HG03097 (cell line): ENCODE measurements around the gene STARD5.
A peak's percentile ranks its signal among the peaks of the same experiment; 100 is the strongest.

Source experiments
- ATAC-seq: cut with Tn5 transposase; IDR thresholded peaks from one replicate; pipeline ENCODE4 v1.9.1; 2021; ENCODE audit not compliant: unreplicated experiment, low FRiP score

STARD5 gene

DNA sequence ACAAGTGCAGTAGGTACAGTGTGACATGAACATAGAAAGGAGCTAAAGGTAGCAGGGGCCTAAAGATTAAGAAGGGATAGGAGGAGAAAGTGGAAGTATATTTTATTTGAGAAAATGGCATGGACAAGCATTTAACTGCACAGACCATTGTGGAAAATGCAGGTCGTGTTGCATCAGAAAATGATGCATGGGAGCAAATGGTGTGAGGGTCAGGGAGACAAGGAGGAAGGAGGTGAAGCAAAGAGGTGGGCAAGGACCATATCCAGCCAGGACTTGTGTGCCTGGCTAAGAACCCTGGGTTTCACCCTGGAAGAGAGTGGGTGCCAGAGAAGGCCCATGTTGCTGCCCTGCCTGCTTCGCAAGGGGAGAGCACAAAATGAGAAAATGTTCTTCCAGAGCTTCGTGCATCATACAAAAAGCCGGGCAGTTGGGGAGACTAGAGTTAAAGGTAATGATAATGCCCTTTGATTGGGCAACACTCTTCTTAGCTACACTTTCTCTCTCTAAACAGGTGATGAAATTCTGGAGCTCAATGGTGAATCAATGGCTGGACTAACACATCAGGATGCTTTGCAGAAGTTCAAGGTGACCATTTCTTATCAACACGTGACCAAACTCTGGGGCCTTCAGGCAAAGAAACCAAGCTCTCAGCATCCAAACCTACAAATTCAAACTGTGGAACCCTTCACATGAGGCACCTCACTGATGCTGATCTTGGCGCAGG lies 45.5 kb downstream of the STARD5 start:
- ATAC-seq = no peak

DNA sequence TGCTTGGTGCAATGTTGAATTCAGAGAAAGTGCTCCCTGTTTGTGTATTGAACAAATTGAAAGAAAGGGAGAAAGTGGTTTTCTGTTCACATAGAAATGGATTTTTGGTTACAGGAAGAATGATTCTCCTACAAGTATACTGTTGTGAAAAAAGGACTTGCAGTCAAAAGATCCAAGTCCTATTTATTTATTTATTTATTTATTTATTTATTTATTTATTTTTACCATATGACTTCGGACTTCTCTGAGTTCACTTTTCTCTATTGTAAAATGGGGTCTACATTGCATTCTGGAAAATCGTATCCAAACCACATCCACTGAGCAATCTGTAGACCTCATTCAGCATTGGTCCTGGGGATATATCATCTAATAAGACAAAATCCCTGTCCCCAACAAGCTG lies 46.1 kb downstream of the STARD5 start:
- ATAC-seq = no peak

DNA sequence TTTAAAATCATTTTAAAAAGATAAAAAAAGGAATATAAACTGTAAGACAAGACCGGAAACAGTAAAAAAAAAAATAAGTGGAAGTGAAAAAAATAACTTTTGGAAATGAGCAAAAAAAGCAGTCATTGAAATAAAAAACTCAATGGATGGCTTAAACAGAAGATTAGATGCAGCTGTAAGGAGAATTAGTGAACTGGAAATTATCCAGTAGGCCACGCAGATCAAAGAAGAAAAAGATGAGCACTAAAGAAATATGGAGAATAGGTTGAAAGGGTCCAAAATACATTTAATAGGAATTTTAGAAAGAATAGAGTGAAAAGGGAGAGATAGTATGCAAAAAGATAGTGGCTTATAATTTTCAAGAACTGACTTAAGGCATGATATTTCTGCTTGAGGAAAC lies 47.0 kb downstream of the STARD5 start:
- no peak for ATAC-seq

DNA sequence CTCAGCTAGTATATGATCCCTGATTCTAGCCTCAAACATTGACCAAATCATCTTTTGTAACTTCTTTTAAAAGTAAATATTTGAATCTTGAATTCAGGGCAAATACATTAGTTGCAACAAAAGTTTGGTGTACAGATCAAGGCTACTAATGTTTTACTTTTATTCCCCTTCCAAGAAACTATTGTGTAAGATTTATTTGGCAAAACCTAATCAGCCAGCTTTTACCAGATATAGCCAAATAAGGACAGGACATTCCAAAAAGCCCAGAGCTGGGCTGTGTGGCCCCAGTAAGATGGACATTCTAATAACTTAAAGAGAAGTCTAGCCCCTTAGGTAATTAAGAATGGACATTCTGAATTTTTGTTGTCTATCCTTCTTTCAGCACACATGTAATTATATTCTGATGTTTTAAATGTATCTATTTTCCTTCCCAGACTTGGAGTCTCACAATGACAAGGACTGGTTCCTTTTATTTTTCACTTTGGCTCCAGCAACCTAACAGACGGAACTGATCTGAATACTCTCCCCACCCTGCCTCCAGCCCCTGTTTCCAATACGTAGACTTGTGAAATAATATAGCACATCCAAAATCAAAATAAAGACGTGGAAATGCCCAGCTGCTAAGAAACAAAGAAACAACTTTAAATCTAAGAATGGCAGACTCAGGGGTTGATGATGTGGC lies 48.1 kb downstream of the STARD5 start:
- ATAC-seq = no peak

DNA sequence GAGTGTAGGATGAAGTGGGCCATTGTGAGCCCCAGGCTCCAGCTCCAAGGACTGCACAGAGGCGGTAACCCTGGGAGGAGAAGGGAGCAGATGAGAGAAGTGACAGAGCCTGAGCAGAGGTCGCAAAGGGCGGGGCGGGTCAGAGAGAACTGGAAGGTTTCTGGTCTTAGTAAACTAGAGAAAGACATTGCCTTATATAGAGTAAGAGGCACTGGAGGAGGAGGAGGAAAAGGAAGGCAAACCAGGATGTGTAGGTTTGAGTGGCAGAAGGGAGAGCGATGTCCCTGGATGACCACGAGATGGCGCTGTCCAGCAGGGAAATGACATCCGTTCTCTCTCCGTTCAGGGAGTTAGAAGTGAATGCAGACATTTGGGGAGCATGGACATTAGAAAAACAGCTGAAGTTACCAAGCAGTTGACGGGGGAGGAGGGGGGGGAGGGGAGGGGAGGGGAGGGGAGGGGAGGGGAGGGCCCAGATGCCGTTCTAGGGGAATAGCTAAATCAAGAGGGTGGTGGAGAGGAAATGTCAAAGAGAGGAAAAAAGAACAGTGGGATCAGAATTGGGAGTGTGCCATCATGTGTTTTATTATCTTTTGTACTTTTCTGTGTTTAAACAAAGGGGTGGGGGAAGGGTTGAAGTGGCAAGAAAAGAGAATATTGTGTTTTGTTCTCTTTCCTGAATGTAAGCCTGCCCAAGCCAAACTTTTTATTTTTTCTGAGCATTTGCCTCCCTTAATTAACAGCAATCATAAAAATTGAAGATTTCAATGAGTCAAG lies 48.8 kb downstream of the STARD5 start:
- ATAC-seq = peak; percentile 90

DNA sequence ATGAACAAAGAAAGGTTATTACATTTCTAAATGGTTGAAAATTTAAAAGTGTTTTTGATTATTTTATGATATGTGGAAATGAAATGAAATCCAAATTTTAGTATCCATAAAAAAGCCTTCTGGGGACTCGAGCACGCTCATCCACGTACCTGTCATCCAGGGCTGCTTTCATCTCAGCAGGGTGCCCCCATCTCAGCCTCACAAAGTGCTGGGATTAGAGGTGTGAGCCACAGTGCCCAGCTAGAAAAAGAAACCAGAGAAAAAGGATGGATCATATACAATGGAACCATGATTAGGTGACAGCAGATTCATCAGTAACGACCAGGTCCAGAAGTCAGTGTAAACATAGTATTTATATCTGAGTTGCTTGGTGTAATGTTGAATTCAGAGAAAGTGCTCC lies 49.7 kb downstream of the STARD5 start:
- no peak for ATAC-seq

DNA sequence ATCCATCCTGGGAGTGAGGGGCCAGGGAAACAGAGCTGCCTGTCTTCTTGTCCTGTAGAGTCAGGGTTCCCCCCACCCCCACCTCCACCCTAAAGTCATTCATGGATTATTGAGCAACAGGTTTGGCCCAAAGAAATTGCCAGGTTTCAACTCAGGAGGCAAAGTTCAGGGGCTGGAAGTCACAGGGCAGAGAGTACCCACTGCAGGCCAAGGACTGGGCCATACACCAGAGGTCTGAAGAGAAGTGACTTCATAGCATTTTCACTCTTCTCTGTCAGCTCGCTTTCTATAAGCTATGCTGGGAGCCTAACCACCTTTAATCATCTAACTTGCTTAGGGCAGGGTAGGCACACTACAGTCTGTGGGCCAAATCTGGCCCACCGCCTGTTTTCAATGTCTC lies 50.1 kb downstream of the STARD5 start:
- no peak for ATAC-seq

DNA sequence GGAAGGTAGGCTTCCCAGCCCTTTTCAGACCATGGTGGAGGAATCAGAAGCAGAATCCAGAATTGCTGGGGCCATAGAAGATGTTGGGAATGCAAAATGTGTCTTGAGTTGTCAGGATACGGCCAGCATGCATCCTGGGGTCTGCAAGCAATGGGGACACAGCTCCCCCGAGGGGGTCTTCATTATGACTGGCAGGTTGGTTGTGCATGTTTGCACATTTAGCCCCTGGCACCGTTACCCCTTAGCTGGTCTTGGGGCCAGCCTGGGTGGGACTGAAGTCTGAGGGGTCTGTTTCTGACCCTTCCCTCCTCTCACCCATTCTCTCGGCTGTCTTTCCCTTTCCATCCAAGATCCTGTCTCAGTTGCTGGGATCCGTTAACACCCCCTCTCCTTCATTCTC lies 50.7 kb downstream of the STARD5 start:
- ATAC-seq = no peak

DNA sequence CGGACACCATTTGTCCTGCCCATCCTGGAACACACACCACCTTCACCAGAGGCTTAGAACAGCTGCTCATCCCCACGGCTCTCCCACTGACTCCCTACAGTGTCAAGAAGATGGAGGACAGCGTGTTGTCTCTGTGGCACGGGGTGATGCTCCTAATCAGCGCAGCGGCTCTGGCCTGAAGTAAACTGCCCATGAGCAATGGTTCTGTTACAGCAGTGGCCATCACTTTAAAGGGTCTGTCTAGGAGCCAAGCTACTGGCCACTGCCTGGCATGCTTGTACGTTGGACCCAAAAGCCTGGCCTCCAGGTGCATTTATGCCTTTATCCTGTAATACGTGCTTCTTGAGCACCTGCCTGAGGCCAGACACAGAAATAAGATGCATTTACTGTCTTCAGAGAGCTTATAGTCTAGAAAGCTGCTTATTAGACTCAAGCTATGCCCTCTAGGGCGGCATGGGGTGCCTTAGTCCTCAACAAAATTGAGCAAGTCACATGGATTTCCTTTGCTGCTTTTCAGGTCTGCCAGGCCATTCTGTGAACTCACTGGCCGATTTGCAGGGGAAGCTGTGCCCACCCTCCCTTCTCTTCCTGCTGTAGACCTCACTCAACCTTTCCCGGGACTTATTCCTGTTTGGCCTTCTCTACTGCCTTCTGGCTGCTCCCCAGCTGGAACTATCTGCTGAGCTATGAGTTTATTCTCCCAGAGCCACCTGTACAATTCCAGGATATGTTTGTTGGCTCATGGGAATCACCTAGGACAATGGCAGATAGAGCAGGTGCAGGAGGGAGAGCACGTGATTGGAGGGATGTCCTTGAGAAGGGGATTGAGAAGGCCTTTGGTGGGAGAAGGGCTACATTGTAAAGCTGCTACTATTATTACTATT lies 51.9 kb downstream of the STARD5 start:
- no peak for ATAC-seq

DNA sequence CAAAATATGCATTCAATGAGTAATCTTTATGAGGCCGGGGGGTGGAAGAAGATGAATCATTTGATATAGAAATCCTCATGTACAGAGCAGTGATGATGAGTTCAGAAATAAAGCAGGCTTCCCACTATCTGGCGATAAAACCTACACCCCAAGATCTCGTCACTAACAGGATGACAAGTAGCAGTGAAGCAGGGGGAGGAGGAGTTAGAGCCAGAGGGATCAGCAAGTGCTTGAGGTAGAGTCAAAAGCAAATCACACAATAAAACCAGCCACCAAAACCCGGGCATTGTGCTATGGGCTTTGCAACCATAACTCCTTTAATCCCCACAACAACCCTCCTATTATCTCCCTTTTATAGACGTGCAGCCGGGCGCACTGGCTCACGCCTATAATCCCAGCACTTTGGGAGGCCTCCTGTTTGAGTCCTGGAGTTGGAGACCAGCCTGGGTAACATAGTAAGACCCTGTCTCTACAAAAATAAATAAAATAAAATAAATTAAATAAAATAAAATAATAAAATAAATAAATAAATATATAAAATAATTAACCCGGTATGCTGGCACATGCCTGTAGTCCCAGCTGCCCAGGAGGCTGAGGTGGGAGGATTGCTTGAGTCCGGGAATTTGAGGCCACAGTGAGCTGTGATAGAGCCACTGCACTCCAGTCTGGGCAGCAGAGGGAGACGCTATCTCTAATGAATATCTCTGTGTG lies 53.0 kb downstream of the STARD5 start:
- no peak for ATAC-seq

DNA sequence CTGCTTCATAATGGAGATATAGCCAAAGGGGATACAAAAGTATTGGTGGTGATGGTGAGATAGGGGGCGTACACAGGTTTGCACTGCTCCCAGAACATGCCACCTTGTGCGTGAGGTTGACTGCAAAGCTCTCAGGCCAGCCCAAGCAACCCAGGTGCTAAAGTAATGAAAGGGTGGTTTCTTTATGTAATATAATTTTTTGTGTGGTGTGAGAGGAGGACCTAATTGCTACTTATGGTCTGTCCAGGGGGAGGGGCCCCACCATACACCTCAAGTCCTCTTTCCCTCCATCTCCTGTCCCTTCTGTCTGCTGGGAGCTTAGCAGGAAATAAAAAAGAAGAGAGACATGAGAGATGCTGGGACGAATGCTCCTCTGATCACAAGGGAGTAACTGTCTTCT lies 53.8 kb downstream of the STARD5 start:
- no peak for ATAC-seq

DNA sequence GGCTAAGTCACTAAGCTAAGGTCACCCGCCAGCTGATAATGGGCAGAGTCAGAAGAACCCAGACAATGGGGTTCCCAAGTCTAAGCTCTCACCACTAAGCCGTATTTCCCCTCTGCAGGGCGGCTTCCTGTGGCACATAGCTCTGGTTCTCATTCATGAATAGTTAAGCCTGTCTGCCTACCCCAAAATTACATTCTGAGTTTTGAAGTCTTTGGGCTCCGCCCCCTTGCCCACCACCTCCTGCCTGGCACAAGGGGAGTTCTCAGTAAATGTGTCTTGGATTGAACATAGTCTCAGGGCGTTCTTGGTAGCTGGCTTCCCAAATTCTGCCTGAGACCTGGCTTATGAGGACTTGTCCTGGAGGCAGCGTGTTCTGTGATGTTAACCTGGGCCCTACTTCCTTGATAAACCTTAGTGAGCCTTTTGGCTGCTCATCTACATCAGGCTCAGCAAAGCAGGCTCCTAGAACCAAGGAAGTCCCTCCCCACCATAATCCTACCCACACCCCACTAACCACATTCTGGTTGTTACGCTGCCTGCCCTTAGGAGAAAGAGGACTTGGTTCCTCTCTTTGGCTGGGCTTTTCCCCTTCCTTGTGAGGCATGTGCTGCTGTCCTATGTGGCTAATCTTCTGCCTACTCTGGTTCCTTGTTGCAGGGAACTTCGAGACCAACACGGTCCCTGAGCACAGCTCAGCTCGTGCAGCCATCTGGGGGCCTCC lies 54.9 kb downstream of the STARD5 start:
- ATAC-seq = no peak

DNA sequence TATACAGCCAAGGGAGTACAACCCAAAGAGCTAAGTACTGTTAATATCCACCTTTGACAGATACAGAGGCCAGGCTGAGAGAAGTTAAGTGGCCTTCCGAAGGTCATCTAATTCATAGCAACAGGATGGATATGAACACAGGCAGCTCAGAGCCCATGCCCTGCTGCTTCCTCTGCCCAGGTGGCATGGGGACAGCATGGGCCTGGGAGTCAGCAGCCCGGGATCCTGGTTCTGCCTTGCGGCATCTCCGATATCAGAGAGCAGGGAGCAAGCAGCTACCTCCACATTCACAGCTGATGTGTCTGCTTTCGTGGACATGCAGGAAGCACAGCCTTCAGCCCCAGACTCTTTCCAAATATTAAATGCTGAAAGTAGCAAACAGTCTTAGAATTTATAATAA lies 55.6 kb downstream of the STARD5 start:
- no peak for ATAC-seq

DNA sequence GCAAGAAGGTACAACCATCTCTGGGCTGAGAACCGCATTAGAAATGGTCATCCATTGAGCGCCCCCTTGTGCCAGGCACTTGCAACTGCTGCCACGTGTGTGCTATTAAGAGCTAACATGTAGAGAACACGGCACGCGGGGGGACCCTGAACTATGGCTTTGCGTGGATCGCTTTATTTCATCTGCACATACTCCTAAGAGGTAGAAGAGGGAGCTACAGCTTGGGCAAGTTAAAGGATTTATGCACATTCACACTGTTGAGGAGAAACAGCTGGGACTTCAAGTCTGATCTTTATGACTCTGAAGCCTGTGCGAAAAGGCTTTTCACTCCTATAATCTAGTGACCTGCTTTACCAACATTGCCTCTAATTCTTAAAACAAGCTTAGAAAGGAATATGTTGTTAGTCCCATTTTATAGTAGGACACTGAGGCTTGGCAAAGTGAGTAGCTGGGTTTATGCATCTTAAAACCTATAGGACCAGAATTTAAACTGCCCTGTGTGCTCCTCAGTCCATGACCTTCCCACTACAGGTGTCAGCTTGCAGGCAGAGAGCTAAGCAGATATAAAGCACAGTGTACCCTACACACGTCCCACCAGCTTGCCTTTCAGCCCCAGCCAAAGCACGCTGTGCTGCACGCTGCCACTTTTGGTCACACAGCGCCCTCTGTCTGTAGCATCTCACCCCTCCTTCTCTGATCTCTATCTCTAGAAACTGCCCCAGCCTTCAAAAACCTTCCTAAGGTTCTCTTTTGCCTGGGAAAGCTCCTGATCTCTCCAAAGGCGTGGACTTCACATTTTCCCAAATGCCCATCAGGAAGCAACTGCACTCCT lies 57.8 kb downstream of the STARD5 start:
- ATAC-seq = peak; percentile 73

DNA sequence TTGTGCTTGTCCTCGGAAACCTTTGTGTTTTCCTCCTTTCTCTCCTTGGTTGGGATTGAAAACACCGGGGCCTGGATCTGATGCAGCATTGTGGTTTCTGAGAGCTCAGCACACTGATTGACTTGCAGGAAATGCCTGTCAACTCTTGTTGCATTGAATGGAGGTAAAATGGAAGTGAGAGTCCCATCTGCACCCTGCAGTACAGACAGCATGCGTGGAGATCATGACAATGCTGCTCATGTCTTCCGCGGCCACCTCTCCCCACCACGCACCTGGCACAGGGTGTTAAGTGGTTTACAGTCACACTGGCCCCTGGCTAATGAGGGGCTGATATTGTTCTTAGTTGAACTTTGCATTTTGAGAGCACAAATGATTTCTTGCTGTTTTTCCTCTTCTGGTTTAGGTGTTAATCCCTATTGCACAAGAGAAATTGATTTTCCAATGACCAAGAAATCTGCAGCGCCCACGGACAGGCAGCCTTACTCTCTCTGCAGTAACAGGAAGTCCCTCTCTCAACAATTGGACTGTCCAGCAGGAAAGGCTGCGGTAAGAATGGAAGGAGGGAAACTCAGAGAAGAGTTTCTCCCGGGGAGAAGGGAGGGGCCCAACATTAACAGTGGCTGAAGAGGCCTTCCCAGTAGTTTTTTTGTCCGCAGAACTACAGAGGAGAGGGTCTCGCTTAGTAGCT lies 58.5 kb downstream of the STARD5 start:
- no peak for ATAC-seq

DNA sequence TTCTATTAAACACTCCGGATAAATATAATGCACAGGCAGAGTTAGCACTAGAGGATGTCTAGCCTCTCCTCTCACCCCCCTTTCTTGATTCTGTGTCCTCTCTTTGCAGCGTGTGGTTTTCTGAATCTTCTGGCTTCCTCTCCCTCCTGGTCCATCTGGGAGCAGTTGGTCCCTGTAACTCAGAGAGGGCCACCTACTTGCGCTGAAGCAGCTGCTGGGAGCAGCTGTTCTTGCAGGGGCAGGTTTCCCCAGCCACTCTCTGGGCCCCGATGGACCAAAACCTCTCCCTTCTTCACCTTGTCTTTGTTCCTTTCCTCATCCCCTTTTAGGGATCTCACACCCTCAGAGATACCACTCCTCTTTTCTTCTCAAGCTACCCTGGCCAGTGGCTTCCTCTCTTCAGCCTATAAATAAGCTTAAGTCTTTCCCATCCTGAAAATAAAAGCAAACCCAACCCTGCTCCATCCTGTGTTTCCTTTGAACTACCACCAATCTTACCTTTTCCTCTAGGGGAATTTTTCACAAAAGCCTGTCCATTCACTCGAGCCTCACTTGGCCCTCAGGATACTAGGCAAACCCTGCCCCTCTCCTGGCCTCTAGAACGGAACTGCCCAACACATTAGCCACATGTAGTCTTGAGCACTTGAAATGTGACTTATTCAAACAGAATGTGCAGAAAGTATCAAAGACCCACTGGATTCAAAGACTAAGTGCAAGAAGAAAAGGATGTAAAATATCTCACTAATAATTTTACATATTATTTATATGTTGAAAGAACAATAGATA lies 59.7 kb downstream of the STARD5 start:
- ATAC-seq = no peak

DNA sequence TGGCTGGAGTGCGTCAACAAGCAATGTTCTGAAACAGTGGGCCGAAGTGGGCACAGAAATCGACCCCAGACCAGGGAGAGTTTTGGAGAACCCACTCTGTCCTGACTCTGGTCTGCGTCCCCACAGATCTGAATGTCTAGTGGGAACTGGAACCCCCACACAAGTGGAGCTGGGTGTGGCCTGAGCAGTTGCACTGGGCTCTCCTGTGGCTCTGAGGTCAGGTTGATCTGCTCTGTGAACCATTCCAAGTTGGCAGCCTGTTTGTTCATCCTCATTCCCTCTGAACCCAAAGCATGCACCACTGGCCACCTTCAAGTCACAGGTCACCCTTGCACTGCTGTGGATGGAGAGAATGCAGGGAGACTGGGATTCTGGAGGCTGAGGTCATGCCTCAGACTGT lies 60.5 kb downstream of the STARD5 start:
- ATAC-seq = no peak
